Myocyte (in vitro differentiated cells): ENCODE data around the gene MEX3B. TPM values are rescaled to one million over a fixed set of nuclear protein-coding genes. Genes with fewer than 3 reads are reported as not detected.

ENCODE experiments used
- DNase-seq: peaks from one replicate; pipeline ENCODE4 v3.0.0-alpha.2; 2012; ENCODE audit warnings: low read depth
- polyA plus RNA-seq: library from polyadenylated mRNA; unstranded; fragments of >200 nt; gene quantifications from one replicate; pipeline ENCODE4 v1.2.1, GENCODE V29; 2012; ENCODE audit warnings: missing spikeins
- total RNA-seq: library from RNA; depleted of rRNA; stranded (reverse); fragments of >200 nt; gene quantifications from 2 replicates; pipeline ENCODE4 v1.2.3, GENCODE V29; 2014

MEX3B gene
- total RNA-seq: 14.0 and 14.6 TPM in 2 replicates
- polyA plus RNA-seq: 8.1 TPM

DNA sequence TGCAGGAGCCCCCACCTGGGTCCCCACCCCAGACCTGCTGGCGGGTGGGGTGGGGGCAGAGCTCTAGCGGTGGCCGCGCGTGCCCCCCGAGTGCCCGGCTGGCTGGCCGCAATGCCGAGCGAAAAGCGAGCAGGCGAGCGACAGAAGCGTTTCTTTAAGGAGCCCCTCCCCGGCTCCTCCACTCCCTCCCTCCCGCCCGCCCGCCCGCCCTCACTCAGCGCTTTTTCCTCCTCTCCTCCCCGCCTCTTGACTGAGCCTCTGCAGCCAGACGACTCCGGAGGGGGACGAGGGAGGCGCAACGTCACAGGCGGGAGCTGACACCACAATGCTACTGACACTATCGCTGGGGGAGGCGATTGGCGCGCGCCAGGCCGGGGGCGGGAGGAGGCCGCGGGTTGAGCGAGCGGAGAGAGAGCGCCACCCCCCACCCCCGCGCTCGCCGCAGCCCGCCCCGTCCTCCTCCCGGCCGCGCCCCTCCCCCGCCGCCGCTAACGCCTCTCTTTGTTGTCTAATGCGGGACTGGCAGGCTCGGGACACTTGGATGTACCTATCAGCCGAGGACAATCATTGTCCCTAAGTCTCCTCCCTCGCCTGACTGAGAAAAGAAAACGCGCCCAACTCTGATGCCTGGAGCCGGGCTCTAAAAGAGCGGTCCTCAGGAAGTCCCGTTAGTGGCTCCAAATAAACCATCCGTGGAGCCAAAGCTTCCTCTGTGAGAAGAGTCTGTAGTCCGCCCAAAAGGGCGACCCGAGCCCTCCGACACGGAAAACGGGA, at the start of gene MEX3B:
Gene MEX3B (minus strand): TSS at position 127 of the 774 bp plus-strand sequence. CDS start 313 bp downstream, outside the sequence.
- DNase-seq: peak; percentile 98

DNA sequence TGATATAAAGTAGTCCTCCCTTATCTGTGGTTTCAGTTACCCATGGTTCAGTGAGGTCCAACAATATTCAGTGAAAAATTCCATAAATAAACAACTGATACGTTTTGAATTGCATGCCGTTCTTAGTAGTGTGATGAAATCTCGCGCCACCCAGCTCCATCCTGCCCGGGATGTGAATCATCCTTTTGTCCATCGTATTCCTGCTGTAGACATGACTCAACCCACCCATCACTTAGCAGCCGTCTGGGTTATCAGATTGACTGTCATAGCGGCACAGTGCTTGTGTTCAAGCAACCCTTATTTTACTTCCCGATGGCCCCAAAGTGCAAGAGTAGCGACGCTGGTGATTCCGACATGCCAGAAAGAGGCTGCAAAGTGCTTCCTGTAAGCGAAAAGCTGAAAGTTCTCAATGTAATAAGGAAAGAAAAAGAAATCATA, 48.0 kb upstream of the MEX3B start:
- peak; percentile 39 for DNase-seq

DNA sequence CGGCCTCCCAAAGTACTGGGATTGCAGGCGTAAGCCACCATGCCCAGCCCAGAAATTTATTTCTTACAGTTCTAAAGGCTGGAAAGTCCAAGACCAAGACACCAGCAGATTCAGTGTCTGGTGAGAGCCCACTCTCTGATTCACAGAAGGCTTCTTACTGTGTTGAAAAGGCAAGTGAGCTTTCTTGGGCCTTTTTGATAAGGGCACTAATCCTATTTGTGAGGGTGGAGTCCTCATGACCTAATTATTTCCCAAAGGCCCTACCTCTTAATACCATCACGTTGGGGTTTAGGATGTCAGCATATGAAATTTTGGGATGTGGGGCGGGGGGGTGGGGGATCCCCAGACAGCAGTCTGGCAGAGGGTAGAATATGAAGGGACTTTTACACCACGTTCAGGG, 47.5 kb upstream of the MEX3B start:
- DNase-seq: no peak

DNA sequence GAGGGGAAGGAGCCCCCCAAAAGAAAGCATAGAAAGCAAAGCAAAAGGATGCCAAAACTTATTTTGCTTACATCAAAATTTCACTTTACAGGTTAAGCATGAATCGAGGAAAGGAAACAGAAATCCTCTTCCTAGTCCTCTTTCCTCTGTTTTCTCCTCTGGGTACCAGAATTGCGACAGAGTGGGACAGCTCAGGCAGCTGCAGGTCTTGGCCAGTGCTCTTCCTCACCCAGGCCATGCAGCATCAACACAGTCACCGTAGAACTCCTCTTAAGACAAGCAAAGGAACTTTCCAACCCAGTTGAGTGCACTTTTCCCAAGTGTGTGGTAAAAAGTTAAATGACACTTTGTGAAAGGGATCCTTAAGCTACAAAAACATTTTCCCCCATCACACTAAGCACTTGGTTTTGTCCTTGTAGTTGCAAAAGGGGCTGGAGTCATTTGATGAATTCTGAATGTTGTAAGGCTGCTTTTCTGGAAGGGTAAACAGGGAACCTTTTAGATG, 45.9 kb upstream of the MEX3B start:
- DNase-seq: no peak

DNA sequence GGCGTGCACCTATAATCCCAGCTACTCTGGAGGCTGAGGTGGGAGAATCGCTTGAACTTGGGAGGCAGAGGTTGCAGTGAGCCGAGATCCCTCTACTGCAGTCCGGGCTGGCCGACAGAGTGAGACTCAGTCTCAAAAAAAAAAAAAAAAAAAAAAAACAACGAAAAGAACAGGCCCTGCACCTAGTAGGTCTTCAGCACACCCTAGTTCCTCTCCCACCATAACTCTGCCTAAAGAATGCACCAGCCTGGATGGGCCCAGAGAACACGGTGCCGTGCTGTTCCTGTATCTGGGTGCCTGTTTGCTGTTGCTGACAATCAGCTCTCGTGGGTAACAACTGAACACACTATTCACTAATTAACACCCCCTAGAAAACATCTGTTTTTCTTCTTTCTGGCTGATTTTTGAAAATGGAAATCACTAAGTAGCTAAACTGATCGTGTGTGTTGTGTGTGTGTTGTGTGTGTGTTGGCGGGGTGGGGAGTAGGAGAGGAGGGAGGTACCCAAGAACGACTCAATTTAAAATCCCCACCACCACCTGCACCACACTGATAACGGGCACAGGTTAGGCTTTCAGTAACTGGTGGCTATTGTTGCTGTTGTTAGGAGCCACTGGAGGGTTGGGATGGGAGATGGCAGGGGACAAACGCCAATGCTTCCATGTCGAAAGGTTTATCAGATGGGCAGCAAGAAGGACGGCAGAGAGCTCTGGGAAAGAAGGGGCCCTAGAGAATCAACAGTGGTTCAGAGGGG, 40.6 kb upstream of the MEX3B start:
- DNase-seq: no peak

DNA sequence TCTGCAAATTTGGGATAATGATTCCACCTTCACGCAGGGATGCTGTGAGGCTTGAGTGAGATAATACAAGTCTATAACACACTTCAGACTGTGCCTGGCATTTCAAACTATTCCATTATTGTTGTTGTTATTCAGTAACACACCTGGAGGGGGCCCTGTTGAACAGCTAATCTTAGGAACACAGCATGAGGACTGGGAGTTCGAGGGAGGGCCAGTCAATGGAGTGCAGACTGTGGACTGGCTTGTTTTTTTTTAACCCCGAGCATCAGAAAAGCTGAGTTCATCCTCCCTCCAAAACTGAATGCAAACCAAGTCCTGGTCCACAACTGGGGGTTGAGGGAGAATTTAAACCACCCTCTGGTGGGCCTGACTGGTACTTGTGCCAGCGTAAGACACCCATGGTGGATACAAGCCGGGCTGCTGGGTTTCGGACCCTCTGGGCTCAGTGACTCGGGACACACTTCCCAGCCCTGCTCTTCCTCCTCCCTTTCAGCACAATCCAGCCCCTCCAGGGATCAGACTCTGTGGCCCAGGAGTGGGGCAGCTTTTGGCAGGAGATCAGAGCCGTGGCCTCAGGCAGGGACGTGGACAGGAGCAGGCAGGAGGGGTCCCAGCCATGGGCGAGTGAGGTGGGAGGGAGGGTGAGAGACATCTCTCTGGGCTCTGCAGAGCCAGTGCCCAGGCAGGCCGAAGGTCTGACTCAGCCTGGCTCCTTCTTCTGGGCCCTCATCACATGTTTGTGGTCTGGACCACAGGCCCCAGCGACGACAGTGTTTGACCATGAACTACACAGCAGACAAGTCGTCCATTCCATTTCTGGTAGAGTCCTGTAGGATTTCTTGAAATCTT, 36.3 kb upstream of the MEX3B start:
- DNase-seq: peak; percentile 95

DNA sequence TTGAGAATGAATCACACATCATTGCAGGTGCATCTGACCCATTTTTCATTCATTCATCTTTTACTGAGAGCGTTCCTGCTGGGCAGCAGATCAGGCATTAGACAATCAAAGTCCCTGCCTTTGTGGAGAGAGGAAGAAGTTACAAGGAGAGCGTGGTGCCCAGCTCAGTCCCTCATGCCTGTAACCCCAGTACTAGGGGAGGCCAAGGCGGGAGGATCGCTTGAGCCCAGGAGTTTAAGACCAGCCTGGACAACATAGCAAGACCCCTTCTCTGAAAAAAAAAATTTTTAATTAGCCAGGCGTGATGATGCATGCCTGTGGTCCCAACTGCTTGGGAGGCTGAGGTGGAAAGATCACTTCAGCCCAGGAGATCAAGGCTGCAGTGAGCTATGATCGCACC, 35.0 kb upstream of the MEX3B start:
- no peak for DNase-seq

DNA sequence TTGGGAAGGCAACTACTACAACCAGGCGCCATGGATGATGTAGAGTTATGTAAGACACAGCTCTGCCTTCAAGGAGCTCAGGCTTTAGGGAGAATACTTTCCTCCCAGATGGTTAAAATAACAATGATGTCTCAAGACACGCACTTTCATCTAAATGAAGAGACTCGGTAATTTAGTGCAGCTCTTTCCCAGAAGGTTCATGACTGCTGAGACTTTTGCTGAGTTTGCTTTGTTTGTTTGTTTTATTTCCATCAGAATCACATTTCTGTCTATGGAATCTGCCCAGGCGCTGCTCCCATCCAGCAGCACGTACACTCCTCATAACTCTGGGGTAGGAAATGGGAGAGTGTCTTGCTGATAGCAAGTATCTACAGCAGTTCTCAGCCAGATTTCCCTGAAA, 33.9 kb upstream of the MEX3B start:
- DNase-seq: no peak

DNA sequence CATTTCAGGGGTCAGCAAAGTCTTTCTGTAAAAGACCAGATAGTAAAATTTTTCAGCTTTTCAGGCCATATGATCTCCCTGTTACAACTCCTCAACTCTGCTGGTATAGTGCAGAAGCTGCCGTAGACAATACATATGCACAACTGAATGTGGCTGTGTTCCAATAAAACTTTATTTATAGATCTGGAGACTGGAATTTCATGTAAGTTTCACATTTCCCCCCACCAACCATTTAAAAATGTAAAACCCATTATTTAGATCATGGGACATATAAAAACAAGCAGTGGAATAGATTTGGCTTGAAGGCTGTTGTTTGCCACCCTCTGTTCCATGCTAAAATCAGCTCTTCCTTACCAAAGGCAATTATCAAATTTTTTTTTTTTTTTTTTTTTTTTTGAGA, 28.8 kb upstream of the MEX3B start:
- DNase-seq: no peak

DNA sequence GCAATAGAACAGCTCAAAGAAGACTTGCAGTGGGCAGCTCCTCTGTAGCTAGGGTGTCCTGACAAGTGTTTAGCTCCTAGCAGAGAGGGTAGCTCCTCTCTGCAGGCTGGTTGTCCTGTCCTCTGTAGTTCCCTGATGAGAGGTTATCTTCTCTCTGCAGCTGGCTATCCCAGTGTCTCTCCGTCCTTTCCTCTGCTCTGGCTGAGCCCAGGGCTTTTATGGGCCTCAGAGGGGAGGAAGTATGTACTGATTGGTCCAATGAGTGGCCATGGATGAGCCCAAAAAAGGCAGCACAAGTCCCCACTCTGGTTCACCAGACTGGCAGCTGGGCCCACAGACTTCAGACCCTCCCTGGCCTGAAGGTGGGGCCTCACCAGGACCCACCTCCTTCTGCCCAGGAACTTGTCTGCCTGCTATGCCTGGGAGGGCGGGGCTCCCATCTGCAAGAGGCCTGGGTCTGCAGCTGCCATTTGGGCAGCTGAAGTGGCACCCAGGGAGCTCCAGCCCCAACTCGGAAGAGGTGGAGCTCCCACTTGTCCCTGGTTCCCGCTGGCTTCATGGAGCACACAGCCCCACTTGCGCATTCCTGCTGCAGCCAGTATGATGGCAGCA, 27.2 kb upstream of the MEX3B start:
- DNase-seq: no peak

DNA sequence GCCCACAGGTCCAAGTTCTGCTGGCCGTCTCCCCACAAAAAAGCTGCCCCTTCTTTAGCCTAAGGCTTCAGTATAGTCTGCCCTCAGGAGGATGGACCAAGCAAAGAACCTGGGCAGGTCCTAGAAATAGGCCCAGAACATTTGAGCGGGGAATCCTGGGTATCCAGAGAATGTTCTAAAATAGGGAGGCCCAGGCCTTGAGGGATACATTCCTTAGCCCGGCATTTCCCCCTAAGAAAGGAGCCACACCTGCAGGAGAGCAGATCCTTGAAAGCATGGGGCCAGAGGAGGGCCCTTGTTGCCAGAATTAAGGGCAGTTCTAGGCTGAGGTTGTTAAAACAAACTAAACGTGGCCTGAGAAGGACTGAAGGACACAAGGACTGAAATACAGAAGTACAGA, 20.6 kb upstream of the MEX3B start:
- no peak for DNase-seq

DNA sequence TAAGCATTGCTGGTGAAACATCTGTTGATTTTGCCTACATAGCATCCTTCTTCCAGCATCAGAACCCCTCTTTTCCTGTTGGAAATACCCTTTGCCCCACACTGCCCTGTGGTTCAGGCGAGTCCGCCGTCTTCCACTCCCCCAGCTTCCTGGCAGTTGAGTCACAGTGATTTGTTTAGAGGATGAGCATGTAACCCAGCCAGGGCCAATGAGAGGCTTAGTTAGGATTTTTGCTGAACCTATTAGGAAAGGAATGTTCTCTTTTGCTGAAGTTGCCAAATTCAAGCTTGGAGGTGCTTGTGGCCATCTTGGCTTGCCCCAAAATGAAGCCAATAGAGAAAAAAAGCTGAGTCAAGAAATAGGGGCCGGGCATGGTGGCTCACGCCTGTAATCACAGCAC, 19.0 kb upstream of the MEX3B start:
- DNase-seq: no peak

DNA sequence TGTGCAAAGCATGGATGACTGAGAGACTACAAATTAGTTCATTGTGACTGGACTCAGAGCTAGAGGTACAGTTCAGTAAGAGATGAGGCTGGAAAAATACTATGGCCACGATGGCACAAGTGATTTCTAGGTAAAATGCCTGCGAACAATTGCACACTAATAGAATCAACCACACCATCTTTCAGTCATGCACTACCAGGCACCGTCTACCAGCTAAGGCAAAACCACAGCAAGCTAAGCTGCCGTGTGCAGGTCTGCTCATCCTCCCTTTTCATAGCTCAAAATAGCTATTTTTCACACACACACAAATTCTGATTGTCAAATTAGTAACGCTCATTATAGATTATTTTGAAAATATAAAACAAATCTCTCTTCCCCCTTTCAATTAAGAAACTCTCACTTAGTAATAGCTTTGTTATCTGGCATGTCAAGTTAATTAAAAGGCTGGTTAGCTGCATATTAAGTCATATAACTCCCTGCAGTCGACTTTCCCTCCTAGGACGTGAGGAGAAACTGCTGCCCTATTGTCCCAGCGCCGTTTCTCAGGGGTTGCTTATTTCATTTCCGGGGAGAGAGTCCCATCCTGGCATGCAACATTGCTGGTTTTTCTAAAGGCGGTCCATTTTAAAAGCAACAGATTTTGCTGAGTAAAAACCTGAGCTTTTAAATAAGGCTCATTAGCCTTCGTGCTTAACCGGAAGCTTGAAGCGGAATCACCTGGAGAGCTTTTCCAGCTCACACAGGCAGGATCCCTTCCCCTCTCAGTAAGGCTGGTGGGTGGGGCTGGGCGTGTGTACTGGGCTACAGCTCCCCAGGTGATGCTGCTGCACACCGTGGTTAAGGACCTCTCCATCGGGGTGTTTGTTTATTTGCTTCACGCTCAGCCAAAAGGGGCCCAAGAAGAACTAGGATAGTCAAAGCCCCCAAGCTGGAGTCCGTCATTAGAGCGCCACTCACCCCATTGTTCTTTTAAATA, 16.9 kb upstream of the MEX3B start:
- DNase-seq: no peak

DNA sequence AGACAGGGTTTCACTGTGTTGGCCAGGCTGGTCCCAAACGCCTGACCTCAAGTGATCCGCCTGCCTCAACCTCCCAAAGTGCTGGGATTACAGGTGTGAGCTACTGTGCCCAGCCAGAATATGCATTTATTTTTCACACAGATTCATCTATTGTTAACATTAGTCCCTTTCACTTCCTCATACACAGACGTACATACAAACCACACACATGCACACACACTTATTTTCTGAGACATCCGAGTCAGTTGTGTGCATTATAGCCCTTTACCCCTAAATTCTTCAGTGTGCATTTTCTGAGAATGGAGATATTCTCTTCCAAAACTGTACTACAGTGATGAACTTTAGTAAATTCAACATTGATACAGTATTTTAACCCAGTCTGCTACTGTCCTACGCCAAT, 15.0 kb upstream of the MEX3B start:
- DNase-seq: no peak

DNA sequence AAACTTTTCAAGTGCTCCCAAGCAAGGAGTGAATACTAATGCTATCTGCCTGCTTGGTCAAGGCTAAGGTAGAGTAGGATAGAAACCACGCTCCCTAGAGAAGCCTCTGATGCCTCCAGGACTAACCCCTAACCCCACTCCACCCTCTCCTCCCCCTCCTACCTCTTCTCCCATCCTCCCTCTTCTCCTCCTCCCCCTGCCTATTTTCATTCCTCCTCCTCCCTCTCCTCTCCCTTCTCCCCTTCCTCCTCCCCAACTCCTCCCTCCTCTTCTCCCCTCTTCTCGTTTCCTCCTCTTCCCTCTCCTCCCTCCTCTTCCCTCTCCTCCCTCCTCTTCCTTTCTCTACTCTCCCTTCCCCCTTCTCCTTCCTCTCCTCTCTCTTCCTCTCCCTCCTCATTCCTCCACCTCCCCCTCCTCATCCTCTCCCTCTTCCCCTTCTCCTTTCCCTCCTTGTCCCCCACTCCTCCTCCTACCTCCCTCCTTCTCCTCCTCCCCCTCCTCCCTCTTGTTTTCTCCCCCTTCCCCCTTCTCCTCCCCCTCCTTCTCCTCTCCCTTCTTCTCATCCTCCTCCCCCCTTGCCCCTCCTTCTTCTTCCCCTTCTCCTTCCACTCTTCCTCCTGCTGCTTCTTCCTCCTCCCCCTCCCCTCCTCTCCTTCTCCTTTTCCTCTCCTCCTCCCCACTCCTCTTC, 12.8 kb upstream of the MEX3B start:
- no peak for DNase-seq

DNA sequence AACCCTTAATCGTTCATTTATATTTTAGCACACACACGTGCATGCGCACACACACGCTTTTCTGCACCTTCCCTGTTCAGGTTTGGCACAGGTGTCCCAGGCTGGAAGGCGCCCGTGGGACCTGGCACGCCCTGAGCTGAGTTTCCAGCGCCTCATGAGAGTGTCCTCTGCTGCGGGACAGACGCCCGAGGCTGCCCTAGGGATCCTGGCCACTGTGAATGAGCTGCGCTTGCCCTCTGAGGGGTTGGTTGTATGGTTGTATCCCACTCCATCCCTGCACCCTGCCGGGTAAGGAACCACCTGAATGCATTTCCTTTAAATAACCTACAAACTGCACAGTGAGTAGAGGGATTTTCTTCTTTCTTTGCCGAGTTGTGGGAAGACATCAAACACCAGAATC, 12.2 kb upstream of the MEX3B start:
- DNase-seq: no peak

DNA sequence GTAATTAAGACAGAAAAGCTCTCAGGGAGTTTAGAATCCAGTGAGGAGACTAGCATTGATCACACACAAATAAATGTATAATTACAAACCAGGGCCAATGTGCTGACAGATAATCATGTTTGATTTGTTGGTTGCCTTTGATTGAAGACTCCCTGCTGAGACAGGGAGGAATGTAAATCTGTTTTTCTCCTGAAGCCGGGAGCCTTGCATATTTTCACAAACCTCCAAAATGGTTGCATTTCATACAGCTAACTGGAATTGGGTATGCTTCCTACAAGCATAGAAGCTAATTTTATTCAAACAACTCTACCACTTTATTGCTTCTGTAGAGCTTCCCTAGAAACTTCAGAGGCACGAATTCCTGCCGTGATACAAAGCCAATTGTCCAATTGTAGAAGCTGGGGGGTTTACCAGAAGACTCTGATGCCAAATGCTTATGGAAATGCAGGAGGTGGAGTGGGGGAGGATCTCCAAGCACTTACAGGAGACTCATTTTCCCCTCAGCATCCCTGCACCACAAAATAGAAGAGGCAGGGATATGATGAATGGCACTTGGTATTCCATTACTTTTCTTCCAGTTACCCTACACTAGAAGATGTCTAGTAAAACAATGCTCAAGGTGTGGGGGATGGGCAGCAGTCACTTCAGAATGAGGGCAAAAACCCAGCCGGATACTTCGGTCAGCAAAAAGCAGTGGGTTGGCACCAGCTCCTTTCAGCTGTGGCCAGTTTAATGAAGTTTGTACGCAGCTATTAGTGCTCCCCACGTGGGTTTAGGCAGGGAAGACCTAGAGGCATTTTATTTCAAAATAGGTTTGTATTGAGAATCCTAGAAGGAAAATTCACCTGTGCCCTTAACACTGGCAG, 11.4 kb upstream of the MEX3B start:
- DNase-seq: no peak

DNA sequence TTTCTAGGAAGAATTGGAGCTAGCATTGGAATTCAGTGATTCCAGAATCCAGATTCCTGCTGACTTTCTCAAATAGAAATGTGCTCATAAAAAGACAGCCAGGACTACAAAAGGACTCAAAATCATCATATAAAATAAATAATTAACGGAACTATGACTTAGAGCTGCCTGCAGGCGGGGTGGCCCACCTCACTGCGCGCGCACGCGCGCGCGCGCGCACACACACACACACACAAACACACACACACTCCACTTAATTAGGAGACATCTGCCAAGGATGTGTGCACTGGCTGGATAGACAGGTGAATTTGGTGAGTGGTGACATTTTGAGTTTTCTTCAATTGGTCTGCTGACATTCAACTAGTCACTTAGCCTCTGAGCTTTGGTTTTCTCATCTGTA, 6.9 kb upstream of the MEX3B start:
- DNase-seq: no peak
